Body of pancreas (tissue), 4 donors: ENCODE results near the gene EHMT1.

Experiments used
- POLR2A ChIP-seq, 3 donors: fragments of 450-650 bp; IDR thresholded peaks; one replicate each; pipeline ENCODE4 v1.6.1; 2016; ENCODE audit warnings: antibody characterized with exemption in 3 of 3, mild to moderate bottlenecking in 2 of 3
- TF ChIP-seq, protein P1 (sequence below), 7 experiments: fragments of 450-650 bp in 4 of 7; fragments of 200-600 bp in 3 of 7; sonication (generic) in 3 of 7; IDR thresholded peaks; one replicate each; pipeline ENCODE4 v1.5.1; 2016 to 2019; ENCODE audit warnings: antibody characterized with exemption in 7 of 7

- TF ChIP-seq, protein P1, sequence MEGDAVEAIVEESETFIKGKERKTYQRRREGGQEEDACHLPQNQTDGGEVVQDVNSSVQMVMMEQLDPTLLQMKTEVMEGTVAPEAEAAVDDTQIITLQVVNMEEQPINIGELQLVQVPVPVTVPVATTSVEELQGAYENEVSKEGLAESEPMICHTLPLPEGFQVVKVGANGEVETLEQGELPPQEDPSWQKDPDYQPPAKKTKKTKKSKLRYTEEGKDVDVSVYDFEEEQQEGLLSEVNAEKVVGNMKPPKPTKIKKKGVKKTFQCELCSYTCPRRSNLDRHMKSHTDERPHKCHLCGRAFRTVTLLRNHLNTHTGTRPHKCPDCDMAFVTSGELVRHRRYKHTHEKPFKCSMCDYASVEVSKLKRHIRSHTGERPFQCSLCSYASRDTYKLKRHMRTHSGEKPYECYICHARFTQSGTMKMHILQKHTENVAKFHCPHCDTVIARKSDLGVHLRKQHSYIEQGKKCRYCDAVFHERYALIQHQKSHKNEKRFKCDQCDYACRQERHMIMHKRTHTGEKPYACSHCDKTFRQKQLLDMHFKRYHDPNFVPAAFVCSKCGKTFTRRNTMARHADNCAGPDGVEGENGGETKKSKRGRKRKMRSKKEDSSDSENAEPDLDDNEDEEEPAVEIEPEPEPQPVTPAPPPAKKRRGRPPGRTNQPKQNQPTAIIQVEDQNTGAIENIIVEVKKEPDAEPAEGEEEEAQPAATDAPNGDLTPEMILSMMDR (IDR thresholded peaks at IDR 0.05): no peak
- no peak for TF ChIP-seq POLR2A (IDR thresholded peaks at IDR 0.05)
Measured at GRCh38 chr9:137762414-137763061, 143.7 kb downstream of the EHMT1 start.
